GM12801 (cell line): ENCODE data around the gene CUEDC1.

Experiments
- TF ChIP-seq, protein P1 (sequence below): IDR thresholded peaks from one replicate; pipeline ENCODE4 v1.5.1; 2011; ENCODE audit warnings: control low read depth; ENCODE audit not compliant: insufficient read length; ENCODE audit errors: extremely low read depth

The CUEDC1 gene

DNA sequence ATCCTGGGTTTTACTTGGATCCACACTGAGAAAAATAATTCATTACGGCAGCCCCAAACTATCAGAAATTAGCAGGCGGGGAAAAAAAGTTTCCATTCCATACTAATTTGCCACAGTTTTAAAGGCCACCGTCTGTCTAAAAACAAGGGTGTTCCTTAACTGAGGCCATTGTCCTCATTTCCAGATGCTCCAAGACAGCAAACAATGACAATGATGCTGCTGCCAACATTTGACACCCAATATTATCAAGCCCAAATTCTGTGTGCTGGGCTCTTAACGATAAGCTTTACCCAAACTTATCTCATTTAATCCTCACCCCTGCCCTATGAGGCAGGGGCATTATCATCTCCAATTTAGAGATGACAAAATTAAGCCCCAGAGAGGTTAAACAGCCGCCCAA lies 26.3 kb downstream of the CUEDC1 start:
- TF ChIP-seq, protein P1, sequence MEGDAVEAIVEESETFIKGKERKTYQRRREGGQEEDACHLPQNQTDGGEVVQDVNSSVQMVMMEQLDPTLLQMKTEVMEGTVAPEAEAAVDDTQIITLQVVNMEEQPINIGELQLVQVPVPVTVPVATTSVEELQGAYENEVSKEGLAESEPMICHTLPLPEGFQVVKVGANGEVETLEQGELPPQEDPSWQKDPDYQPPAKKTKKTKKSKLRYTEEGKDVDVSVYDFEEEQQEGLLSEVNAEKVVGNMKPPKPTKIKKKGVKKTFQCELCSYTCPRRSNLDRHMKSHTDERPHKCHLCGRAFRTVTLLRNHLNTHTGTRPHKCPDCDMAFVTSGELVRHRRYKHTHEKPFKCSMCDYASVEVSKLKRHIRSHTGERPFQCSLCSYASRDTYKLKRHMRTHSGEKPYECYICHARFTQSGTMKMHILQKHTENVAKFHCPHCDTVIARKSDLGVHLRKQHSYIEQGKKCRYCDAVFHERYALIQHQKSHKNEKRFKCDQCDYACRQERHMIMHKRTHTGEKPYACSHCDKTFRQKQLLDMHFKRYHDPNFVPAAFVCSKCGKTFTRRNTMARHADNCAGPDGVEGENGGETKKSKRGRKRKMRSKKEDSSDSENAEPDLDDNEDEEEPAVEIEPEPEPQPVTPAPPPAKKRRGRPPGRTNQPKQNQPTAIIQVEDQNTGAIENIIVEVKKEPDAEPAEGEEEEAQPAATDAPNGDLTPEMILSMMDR = no peak

DNA sequence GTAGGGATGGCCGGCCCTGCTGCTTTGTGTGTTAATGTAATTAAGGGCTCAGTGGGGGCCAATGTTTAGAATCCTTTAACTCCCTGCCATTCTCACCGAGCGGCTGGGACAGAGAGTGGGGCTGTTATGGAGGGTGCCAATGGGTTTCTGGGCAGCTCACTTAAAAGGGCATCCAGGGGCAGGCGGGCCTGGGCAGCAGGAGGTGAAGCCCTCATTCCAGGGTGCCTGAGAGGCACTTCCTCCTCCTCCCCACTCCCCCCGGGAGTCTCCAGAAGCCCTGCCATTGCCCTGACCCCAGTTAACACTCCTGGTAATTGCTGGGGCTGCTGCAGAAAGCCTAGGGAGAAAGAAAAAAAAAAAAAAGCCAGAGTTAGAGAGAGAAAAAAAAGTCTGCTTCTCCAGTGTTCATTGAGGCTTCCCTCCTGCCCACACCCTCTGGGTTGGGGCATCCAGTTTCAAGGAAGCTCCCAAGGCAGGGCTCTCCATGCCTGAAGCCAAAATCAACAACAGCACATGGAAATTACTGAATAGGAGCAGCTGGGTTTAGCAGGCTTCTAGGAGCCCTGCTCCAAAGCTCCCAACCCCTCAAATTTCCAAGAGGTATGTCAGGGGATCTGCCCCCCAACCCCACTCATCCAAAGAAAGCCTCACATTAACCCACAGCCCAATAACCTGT lies 28.0 kb downstream of the CUEDC1 start:
- TF ChIP-seq, protein P1 = no peak

GRCh38 chr17:57926723-57927047 lies 28.5 kb downstream of the CUEDC1 start:
- TF ChIP-seq, protein P1 = no peak

DNA sequence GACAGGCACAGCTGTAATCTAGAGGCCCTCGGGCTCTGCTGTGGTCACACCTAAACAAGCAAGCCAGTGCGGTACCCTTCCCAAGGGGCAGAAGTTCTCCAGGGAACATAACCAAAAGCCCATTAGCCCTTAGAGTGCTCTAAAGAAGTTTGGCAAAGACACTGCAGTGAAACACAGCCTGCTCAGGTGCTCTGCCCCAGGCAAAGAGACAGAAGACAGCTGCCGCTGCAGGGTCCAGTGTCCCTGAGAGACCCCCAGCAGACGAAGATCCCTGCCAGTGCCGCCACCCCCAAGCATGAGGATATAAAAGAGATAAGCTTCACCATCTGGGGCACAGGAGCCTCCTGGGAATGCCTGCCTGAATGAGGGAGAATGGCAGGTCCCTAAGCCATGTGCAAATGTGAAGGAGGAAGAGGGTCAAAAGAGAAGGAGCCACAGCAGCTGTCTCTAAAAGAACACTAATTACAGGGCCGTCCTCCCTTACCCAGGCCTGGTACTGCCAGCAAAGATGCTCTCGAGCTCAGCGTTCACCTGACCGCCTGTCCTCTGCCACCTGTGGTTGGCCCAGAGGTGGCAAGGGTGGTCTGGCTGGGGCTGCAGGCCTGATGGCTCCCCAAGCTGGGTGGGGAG lies 29.7 kb downstream of the CUEDC1 start:
- TF ChIP-seq, protein P1 = no peak

GRCh38 chr17:57924677-57925076 lies 30.5 kb downstream of the CUEDC1 start:
- TF ChIP-seq, protein P1 = no peak

- TF ChIP-seq, protein P1 = no peak
Measured at GRCh38 chr17:57923182-57923872, 31.9 kb downstream of the CUEDC1 start.

DNA sequence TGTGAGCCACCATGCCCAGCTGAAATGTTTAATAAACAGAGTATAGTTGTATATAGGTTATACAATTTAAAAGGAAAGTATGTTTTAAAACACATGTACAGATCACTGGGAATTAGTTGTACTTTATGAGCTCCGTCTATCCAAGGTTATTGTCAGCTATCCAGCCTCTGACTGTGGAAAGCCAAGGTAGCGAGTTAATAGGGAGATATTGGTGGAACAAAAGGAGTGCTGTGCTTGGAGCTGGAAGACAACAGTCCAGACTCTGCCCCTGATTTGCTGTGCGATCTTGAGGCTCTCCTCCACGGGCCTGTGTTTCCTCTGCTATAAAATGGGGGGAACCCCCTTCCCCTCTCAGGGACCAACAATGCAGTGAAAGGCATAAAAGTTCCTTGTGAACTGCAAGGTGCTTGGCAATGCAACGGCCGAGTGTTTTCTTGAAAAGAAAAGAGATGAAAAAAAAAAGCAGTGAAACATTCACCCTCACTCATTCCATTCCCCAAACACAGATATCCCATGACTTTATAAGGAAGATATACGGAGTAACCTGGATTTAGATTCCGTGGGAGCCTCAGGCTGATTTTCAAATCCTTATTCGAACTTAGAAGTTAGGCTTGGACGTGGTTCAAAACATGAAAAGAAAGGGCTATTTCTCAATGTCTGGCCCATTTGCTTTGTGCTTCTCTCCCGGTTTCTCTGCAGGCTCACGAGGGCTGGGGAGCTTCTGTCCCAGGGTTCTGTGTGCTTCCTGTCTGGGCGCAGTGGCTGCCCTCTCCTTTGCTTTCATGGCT lies 34.1 kb downstream of the CUEDC1 start:
- TF ChIP-seq, protein P1 = no peak
